Lower lobe of right lung (tissue), 2 donors: ENCODE results near the gene L3MBTL4. TPM values are rescaled to one million over a fixed set of nuclear protein-coding genes. Genes with fewer than 3 reads are reported as not detected.

Experiments
- ATAC-seq, 2 donors: fragments of 200-7000 bp; cut with Tn5 transposase; one replicate each; pipeline ENCODE4 v1.9.1; 2020 to 2022; ENCODE audit warnings: mild to moderate bottlenecking in 2 of 2, moderate library complexity in 2 of 2
- DNase-seq: peaks from one replicate; pipeline ENCODE4 v3.0.0-alpha.2; 2020
- H3K27ac ChIP-seq: fragments of 200-600 bp; one replicate; pipeline ENCODE4 v1.8.0; 2022
- H3K27me3 ChIP-seq: fragments of 200-600 bp; one replicate; pipeline ENCODE4 v1.8.0; 2022; ENCODE audit warnings: low read depth
- H3K36me3 ChIP-seq: fragments of 200-600 bp; one replicate; pipeline ENCODE4 v1.8.0; 2022; ENCODE audit warnings: mild to moderate bottlenecking
- H3K4me1 ChIP-seq: fragments of 200-600 bp; one replicate; pipeline ENCODE4 v1.8.0; 2022
- H3K4me3 ChIP-seq: fragments of 200-600 bp; one replicate; pipeline ENCODE4 v1.8.0; 2022; ENCODE audit warnings: mild to moderate bottlenecking
- H3K9me3 ChIP-seq: fragments of 200-600 bp; one replicate; pipeline ENCODE4 v1.8.0; 2022
- intact Hi-C: fragments of 100-400 bp; cut with DNase I; formaldehyde crosslinking; loops from one replicate; pipeline ENCODE4 v1.11.0; 2022
- total RNA-seq: library from RNA; stranded (reverse); fragmentation: NEBNext Ultra II Directional; extraction: Animal tissue kit (Norgen Biotek cat#: 25700); gene quantifications from one replicate; pipeline ENCODE4 v1.2.1, GENCODE V29; 2021
- TF ChIP-seq, protein P1 (sequence below): fragments of 200-600 bp; IDR thresholded peaks from one replicate; pipeline ENCODE4 v1.8.0; 2022; ENCODE audit warnings: antibody characterized with exemption, mild to moderate bottlenecking
- donor health status: DM: no; HTN: yes; CAD: no; lungs with severe emphysema.

Gene L3MBTL4
- total RNA-seq, 1 donor from 2014 or later, result 16.9 TPM

GRCh38 chr18:5961097-5961827, 453.4 kb downstream of the L3MBTL4 start:
- Histone ChIP-seq H3K4me1 (no peaks in the 10 kb centered on the region), H3K4me3 (no peak overlapping the region), H3K36me3 (no peaks in the 10 kb centered on the region), H3K27me3 (no peaks in the 10 kb centered on the region), H3K27ac (no peak overlapping the region), H3K9me3 (no peaks in the 10 kb centered on the region)
- DNase-seq (no peak), ATAC-seq (no peak)
- TF ChIP-seq, protein P1, sequence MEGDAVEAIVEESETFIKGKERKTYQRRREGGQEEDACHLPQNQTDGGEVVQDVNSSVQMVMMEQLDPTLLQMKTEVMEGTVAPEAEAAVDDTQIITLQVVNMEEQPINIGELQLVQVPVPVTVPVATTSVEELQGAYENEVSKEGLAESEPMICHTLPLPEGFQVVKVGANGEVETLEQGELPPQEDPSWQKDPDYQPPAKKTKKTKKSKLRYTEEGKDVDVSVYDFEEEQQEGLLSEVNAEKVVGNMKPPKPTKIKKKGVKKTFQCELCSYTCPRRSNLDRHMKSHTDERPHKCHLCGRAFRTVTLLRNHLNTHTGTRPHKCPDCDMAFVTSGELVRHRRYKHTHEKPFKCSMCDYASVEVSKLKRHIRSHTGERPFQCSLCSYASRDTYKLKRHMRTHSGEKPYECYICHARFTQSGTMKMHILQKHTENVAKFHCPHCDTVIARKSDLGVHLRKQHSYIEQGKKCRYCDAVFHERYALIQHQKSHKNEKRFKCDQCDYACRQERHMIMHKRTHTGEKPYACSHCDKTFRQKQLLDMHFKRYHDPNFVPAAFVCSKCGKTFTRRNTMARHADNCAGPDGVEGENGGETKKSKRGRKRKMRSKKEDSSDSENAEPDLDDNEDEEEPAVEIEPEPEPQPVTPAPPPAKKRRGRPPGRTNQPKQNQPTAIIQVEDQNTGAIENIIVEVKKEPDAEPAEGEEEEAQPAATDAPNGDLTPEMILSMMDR, result no peak
- intact Hi-C loops, result no loop called here

- no peak overlapping the region for H3K27ac ChIP-seq
- intact Hi-C loops, result no loop called here
Observed at GRCh38 chr18:5958822-5959221, 455.9 kb downstream of the L3MBTL4 start.

GRCh38 chr18:5955861-5956260, 458.9 kb downstream of the L3MBTL4 start:
- ATAC-seq, result no peak
- Histone ChIP-seq H3K27ac (no peak overlapping the region), H3K9me3 (no peaks in the 10 kb centered on the region), H3K36me3 (peaks cover 5% of the 10 kb centered on the region), H3K4me1 (no peaks in the 10 kb centered on the region), H3K4me3 (no peak overlapping the region), H3K27me3 (no peaks in the 10 kb centered on the region)
- DNase-seq, result no peak
- intact Hi-C loops, result no loop called here
- TF ChIP-seq, protein P1, result no peak

More at GRCh38 chr18:5958822-5959221, 455.9 kb downstream of the L3MBTL4 start:
- H3K4me1 ChIP-seq, result no peaks in the 10 kb centered on the region
- ATAC-seq (no peak), DNase-seq (no peak)
- H3K9me3 ChIP-seq, result no peaks in the 10 kb centered on the region
- H3K4me3 ChIP-seq, result no peak overlapping the region
- peaks cover 5% of the 10 kb centered on the region for H3K36me3 ChIP-seq
- H3K27me3 ChIP-seq, result no peaks in the 10 kb centered on the region
- TF ChIP-seq, protein P1, result no peak

DNA sequence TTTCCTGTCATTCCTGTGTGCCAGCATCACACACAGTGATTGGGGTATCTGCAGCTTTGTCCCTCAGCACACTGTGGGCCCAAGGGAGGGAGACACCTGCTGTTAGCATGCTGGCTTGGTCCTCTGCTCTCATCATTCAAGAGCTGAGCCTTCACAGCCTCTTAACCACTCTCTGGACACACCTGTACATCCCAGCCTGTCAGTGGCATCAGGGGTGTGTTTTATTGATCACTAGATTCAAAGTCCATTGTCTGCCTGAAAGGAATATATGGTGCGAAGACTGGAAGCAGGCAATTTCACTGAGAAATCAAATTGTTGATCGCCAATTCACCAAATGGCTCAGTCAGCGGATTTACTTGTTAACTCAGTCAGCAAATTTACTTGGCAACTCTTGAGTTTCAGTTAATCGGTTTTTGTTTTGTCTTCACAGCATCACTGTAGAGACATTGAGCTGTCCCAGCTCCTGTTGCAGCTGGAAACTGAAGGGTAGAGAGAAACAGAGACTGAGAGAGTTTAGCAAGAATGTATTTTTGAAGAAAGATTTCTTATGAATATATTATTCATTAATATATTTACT, 463.1 kb downstream of the L3MBTL4 start:
- Histone ChIP-seq H3K27me3 (no peaks in the 10 kb centered on the region), H3K9me3 (no peaks in the 10 kb centered on the region), H3K36me3 (peaks cover 5% of the 10 kb centered on the region), H3K4me1 (no peaks in the 10 kb centered on the region), H3K4me3 (no peak overlapping the region), H3K27ac (no peak overlapping the region)
- DNase-seq (no peak), ATAC-seq (no peak)
- intact Hi-C loops, result no loop called here
- TF ChIP-seq, protein P1, result no peak

GRCh38 chr18:5948781-5949180, 465.9 kb downstream of the L3MBTL4 start:
- TF ChIP-seq, protein P1, result no peak
- no peaks in the 10 kb centered on the region for H3K4me1 ChIP-seq
- H3K9me3 ChIP-seq, result no peaks in the 10 kb centered on the region
- ATAC-seq (no peak), DNase-seq (no peak)
- no peaks in the 10 kb centered on the region for H3K36me3 ChIP-seq
- intact Hi-C loops, result no loop called here
- H3K27me3 ChIP-seq, result no peaks in the 10 kb centered on the region
- H3K27ac ChIP-seq, result no peak overlapping the region
- no peak overlapping the region for H3K4me3 ChIP-seq
